ENCODE results near the gene GSTP1. TPM values are rescaled to one million over a fixed set of nuclear protein-coding genes. Genes with fewer than 3 reads are reported as not detected.
A peak's percentile ranks its signal among the peaks of the same experiment; 100 is the strongest.
"Not testable (repeated sequence)": the region's sequence is repeated elsewhere in the genome, so short reads cannot be mapped to it uniquely, and the experiment has no call there.

Gene GSTP1
- polyA plus RNA-seq, 1 donor = 672 TPM

DNA sequence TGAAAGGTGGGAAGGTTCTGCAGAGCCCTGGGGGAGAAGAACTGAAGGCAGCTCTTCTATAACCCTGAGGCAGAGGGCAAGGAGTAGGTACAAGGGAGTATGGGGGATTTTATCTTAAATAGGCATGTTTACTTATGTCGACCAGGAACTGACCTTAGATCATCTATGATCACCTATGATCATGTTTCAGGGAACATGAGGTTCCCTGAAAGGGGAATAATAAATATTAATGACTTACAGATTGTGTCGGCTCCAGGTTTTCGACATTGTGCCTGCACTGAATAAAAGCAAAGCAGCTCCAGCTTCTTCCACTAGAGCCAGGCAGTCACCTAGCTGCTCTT lies 9.9 kb downstream of the GSTP1 start:
- no peak for DNase-seq

DNA sequence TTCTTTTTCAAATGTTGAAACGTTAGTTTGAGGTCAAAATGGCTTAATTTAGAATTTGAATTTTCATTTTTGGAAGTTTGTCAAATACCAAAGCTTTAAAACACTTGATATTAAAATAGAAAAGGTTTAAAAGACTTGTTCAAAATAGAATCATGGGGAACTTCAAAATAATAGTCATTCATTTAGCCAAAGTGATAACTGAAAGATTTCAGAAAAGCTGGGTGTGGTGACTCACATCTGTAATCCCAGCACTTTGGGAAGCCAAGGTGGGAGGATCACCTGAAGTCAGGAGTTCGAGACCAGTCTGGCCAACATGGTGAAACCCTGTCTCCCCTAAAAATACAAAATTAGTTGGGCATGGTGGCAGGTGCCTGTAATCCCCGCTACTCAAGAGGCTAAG lies 10.9 kb downstream of the GSTP1 start:
- DNase-seq = no peak

DNA sequence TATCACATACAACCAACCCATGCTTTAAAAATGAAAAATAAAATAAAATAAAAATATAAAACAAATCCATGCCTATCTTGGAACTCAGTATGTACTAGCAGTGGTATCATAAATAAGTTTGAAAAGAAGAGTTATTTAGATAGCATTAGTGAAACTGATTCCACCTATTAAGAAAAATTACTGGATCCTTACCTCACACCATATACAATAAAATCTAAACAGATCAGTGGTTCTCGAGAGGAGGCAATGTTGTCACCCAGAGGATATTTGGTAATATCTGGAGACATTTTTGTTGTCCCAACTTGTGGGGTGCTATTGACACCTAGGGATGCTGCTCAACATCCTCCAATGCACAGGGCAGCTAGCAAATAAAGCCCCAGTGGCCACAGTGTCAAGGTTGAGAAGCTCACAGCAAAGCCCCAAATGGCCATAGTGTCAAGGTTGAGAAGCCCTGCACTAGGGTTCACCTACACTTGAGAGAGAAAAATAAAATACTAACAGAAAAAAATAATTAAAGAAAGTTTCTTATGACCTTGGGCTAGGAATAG lies 13.2 kb downstream of the GSTP1 start:
- DNase-seq = no peak

DNA sequence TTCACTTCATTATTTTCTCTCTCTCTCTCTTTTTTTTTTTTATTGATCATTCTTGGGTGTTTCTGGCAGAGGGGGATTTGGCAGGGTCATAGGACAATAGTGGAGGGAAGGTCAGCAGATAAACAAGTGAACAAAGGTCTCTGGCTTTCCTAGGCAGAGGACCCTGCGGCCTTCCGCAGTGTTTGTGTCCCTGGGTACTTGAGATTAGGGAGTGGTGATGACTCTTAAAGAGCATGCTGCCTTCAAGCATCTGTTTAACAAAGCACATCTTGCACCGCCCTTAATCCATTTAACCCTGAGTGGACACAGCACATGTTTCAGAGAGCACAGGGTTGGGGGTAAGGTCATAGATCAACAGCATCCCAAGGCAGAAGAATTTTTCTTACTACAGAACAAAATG lies 13.8 kb downstream of the GSTP1 start:
- DNase-seq = not testable (repeated sequence)

DNA sequence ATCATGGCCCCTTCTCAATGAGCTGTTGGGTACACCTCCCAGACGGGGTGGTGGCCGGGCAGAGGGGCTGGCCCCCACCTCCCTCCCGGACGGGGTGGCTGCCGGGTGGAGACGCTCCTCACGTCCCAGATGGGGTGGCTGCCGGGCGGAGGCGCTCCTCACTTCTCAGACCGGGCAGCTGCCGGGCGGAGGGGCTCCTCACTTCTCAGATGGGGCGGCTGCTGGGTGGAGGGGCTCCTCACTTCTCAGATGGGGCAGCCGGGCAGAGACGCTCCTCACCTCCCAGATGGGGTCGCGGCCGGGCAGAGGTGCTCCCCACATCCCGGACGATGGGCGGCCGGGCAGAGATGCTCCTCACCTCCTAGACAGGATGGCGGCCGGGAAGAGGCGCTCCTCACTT lies 14.4 kb downstream of the GSTP1 start:
- DNase-seq = not testable (repeated sequence)

DNA sequence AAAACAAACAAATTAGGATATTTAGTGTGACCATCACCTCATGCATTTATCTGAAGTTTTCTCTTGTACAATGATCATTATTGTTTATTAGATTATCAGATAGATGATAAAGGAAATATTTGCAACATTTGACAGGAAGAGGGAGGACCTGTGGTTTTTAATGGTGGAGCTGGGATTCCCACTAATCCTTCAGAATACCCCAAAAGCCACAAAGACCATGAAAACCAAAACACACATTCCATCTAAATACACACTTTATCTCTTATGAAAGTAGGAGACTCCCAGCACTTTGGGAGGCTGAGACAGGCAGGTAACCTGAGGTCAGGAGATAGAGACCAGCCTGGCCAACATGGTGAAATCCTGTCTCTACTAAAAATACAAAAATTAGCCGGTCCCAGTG lies 15.5 kb downstream of the GSTP1 start:
- no peak for DNase-seq

DNA sequence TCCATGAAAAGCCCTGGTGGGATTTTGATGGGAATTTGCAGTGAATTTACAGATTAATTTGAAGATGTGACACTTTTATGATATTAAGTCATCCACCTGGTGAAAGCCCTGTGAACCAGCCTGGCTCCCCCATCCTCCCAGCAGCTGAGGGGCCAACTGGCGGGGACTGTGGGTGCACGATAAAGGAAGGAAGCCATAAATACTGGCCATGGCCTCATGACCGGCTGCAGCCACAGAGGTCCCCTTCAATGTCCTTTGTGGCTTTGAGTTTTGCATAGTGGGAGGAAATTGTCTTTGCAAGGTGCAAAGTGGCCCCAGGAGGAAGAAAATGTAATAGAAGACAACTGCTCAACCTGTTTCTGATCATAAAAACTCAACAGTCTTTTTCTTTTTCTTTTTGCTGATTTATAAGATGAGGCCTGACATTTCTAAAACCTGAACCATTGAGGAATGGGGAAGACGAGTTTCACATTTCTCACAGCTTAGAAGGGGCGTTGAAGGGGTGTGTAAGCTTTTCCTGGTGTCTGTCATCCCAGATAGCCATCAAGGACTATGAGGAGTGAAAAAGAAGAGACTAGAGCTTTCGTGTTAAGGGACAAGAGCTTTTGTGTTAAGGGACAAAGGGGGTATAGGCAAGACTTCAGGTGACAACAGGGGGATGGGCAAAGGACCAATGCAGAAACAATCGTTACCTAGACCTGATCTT lies 16.9 kb downstream of the GSTP1 start:
- no peak for DNase-seq

DNA sequence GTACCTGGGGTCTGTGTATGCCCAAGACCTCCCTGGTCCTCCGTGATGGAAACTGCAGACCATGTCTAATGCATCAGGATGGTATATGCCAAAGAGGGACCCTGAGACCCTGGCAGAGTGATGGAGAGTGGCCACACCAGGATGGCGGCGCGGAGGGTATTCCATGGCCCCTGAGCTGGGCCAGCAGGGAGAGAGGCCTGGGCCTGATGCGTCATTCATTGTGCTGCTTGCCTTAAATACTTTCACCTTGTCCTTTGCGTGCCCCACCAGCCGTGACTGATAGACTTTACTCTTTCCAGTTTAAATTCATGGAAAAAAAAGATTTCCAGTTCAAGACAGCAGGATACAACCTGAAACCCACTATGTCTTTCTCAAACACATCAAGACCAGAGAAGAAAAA lies 17.5 kb downstream of the GSTP1 start:
- DNase-seq = no peak

DNA sequence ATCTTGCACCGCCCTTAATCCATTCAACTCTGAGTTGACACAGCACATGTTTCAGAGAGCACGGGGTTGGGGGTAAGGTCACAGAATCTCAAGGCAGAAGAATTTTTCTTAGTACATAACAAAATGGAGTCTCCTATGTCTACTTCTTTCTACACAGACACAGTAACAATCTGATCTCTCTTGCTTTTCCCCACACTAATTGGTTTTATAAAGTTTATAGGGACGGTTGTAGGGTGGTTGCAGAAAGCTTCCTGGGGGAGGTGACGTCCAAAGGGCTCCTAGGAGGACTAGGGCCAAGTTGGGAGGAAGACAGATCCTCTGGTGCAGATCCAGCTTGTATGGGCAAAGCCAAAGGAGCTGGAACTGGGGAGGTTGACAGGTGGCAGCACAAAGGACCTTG lies 20.5 kb downstream of the GSTP1 start:
- DNase-seq = not testable (repeated sequence)

DNA sequence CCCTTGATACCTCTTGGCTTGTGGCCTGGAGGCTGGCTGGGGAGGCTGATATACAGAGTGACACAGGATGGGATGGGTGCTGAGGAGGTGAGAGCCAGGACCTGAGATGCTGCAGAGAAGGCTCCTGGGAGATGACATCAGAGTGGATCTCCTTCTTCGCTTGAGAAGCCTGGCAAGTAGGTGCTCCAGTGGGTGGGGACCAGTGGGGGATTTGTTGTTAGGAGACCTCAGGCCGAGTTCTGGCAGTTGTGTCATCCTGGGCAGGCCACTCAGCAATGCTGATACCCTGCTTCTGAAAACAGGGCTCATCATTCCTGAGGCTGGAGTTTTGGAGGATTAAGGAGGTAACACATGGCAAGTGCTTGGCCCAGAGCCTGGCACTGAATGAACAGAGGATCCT lies 21.2 kb downstream of the GSTP1 start:
- no peak for DNase-seq

DNA sequence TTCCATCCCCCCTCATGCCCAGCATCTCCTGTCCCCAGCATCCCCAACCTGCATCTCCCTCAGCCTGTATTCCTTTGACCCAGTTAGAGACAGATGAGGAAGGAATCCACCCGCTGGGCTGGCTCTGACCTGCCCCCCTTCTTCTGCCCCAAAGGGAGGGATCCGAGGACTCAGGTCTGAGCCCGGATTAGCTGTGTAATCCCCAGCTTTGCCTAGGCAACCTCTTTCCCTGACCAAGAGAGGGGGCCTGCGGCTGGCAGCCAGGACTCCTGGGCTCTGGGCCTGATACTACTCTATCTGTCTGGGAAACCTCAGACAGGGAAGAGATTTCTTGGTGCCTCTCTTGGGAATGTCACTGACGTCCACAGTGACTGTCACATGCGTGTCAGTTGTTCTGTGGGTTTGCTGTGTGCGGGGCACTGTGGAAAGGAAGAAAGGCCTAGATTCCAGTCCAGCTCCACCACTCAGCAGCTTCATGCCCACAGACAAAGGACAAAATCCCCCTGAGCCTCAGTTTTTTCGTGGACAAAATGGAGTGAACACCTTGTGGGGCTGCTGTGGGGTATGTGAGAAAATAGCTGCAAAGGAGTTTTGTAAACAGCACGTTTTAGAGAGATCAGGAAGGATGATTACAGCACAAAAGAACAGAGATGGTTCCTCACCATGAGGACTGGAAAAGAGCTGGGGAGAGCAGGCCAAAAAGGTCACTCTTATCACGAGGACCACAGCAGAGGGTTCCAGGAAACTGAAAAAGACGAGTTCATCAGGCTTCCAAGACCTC lies 21.8 kb downstream of the GSTP1 start:
- DNase-seq = no peak

DNA sequence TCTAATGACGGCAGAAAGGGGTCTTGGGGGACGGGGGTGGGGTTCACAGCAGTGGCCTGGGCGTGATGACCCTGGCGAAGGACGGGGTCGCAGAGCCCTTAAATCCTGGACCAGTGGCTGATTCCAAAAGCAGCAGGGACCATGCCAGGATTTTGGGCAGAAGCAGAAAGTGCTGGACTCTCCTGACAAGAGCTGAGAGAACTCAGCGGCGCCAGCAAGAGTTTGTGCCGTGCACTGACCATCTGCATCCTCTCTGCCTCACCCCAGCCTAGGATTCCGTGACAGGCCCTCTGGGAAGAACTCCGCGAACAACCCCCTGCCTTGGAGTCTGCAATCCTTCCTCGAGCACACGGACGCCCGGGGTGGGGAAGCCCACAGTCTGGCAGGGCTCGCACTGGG lies 22.5 kb downstream of the GSTP1 start:
- no peak for DNase-seq

DNA sequence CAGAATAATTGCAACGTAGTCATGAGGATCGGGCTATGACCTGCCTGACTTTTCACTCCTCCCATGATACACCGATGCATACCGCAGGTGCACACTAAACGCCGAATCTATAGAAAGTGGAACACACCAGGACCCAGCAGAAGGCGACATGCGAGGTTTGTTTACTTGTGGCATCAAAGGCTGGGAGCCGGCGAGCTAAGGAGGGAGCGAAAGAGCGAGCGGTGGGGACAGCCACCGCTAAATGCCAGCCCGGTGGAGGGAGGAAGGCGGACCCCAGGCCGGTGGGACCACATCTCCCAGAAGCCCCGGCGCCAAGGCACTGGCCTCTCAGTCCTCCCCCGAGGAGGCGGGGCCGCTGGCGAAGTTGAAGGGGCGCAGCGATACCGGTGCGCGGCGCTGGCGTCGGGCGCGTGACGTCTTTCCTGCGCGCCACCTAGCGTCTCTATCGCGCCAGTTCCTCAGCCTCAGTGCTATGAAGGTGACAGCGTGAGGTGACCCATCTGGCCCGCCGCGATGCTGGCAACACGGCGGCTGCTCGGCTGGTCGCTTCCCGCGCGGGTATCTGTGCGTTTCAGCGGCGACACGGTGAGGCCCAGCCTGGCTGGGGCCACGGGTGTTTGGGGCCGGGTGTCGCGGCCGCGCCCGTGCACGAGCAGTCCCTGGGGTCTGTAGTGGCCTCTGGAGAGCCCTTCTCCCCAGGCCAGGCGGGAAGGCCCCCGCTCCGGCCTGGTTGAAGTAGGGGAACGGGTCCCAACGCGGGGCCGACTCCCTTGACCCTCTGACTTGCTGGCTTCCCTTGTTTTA lies 23.1 kb downstream of the GSTP1 start, which contains the start of gene NDUFV1:
Gene NDUFV1, plus strand, starts transcription at position 445 of the 804 bp plus-strand sequence. Its CDS starts 69 bp downstream, at position 514.
- DNase-seq = peak; percentile 96

DNA sequence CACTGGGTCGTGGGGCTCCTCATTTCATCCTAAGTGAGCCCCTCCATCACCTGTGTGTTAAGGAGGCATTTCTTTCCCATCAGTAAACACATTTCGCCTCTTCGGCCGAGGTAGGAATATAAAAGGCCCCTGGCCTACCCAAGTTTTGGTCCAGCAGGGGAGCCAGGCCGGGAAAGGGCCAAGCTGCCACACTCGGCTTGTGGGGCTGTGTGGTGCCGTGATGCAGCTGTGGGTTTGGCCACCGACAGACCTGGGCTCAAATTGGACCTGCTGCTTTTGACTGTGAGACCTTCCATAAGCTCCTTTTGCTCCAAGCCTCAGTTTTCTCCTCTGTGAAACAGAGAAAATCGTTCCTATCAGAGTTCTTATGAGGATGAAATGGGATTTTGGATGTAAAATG lies 23.9 kb downstream of the GSTP1 start:
- no peak for DNase-seq

DNA sequence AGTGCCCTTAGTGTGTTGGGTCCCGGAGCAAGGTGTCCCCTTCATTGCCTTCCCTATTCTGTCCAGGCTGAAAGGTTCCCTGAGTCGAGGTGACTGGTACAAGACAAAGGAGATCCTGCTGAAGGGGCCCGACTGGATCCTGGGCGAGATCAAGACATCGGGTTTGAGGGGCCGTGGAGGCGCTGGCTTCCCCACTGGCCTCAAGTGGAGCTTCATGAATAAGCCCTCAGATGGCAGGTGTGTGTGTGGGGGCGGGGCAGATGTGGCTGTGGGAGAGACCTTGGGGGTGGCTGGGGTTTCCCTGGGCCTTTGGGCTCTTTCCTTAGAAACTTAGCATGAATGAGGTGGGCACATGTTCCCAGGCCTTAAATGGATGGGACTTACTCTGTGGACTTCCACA lies 24.9 kb downstream of the GSTP1 start:
- DNase-seq = no peak

DNA sequence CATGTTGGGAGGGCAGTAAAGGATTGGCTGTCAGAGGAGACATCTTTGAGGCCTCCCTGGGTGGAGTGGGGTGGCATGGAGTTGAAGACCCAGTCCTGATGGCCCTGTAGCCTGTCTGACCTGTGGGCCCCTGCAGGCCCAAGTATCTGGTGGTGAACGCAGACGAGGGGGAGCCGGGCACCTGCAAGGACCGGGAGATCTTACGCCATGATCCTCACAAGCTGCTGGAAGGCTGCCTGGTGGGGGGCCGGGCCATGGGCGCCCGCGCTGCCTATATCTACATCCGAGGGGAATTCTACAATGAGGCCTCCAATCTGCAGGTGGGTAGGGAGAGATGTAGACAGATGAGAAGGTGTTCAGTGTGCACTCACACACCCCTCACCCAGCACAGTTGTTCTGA lies 25.7 kb downstream of the GSTP1 start:
- DNase-seq = no peak

DNA sequence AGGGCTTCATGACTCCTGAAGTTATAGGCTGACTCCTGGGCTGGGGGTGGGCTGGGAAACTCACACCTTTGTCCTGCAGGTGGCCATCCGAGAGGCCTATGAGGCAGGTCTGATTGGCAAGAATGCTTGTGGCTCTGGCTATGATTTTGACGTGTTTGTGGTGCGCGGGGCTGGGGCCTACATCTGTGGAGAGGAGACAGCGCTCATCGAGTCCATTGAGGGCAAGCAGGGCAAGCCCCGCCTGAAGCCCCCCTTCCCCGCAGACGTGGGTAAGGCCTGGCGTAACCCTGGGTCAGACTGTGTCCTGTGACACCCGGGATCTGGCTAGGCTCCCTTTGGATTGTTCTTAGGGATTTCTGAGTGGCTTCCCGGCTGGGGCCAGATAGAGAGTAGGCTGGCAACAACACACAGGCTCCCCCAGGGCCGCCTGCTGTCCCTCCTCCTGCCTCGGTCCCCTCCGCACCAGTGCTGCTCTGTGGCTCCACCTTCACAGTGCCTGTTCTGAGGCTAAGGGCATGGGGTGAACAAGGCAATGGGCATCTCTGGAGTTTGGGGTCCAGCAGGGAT lies 26.8 kb downstream of the GSTP1 start:
- DNase-seq = no peak

DNA sequence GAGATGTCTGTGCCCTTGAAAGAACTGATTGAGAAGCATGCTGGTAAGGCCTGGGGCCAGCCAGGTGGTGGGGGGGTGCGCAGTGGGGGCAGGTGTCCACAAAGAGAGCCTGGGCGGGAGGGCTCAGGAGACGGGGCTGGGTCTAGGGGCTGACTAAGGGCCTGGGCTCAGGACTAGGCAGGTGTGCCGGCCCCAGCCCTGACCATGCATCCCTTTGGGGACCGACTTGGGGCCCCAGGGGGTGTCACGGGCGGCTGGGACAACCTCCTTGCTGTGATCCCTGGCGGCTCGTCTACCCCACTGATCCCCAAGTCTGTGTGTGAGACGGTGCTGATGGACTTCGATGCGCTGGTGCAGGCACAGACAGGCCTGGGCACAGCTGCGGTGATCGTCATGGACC lies 27.6 kb downstream of the GSTP1 start:
- DNase-seq = no peak

DNA sequence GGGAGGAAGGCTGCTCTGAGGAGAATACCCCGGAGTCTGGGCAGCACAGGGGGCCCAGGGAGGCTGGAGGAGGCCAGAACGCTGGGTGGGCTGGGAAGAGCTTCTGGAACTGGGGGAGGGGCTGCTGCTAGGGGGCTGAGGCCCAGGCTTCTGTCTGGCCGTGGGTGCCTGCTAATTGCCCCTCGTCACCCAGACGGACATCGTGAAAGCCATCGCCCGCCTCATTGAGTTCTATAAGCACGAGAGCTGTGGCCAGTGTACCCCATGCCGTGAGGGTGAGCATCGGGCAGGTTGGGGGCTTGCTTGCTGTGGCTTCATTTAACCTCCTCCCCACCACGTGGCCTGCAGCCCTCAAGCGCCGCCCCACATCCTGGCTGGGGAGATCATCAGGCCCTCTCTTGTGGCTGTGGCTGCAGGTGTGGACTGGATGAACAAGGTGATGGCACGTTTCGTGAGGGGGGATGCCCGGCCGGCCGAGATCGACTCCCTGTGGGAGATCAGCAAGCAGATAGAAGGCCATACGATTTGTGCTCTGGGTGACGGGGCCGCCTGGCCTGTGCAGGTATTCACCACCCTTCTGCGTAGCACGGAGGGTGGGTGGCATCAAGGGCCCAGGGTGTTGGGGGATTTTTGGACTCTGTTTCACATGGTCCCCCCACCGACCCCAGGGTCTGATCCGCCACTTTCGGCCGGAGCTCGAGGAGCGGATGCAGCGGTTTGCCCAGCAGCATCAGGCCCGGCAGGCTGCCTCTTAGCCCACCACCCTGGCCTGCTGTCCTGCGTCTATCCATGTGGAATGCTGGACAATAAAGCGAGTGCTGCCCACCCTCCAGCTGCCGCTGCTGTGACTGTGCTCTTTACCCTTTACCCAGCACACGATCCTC lies 28.3 kb downstream of the GSTP1 start:
- DNase-seq = no peak

DNA sequence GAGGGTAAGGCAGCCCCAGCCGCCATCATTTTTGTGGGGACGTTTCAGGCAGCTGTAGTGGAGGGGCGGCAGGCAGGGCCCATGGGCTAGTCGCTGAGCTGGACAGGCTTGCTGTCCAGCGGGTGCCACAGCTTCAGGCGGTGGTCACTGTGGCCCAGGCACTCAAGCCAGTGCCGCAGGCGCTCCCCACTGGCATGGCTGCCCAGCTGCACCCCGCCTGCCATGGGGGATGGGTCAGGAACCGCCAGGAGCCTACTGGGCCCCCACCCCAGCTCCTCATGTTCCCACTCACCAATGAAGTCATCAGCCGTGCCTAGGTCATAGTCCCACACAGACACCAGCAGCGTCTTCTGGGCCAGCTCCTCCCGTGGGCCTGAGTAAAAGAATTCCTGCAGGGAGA lies 29.1 kb downstream of the GSTP1 start:
- DNase-seq = no peak

DNA sequence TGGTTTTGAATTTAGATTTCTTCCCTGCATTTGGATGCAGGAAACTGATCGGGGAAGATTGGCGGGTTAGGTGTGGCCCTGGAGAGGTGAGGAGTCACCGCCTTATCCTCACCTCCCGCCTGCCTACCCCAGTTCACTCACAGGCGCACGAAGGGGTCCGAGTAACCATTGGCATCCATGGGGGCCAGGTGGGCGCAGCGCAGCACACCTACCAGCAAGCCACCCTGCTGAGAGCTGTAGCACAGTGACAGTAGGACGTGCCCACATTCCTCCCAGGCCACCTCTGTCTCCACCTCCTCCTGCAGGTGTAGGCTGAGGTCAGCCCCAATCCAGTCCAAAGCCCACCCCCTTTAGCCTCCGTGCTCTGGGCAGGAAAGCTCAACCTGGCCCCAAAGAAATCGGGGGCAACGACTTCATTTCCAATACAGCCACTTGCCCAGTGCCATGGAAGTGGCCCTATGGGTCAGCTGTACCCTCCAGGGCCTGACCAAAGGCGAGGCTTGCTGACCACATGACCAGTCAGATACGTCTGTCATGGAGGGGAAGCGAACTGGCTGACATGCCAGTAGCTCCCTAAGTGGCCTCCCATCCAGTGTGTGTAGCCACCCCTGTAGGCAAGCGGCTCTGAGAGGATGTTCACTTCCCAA lies 29.8 kb downstream of the GSTP1 start:
- no peak for DNase-seq

Data from left kidney (tissue), 2 donors.